ENCODE data around the gene HIVEP1.

DNA sequence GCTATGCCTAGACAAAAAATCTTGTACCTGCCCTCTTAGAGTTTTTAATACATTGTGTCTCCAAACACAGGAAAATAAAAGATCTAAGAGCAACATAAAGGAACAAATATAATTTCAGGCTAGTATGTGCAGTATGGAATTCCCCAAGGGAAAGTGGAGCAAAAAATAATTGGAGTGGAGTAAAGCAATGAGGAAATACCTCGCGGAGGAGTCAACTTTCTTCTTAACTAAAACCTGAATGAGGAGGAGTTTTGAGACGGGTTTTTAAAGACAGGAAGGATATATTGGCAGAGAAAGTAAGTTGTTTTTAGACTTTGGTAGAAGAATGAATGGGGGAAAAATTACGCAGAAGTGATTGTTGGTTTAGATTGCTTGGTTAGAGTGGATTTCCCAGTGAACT, 14.0 kb downstream of the HIVEP1 start:
- TF ChIP-seq ZNF274 (IDR thresholded peaks at IDR 0.05; ENCODE audit: low read depth, low read length) (no peak), YY1 (IDR thresholded peaks at IDR 0.05; ENCODE audit: insufficient read depth, insufficient read length) (no peak)
